WTC11 (cell line): ENCODE results near the gene CAMK1G.

Source experiments
- ATF6 ChIP-seq: sonication (generic); formaldehyde crosslinking; IDR thresholded peaks from 2 replicates; pipeline ENCODE4 v1.8.1; 2023; ENCODE audit warnings: mild to moderate bottlenecking, missing genetic modification reagents
- CREB1 ChIP-seq: sonication (generic); formaldehyde crosslinking; IDR thresholded peaks from 2 replicates; pipeline ENCODE4 v1.8.0; 2023; ENCODE audit warnings: mild to moderate bottlenecking, missing genetic modification reagents
- CTCF ChIP-seq: fragments of 200-600 bp; IDR thresholded peaks from 2 replicates; pipeline ENCODE4 v1.8.0; 2022; ENCODE audit warnings: antibody characterized with exemption
- NFE2L1 ChIP-seq: sonication (generic); formaldehyde crosslinking; IDR thresholded peaks from 2 replicates; pipeline ENCODE4 v1.8.1; 2023; ENCODE audit warnings: missing genetic modification reagents
- NR2C2 ChIP-seq: sonication (generic); formaldehyde crosslinking; IDR thresholded peaks from 2 replicates; pipeline ENCODE4 v1.8.0; 2022; ENCODE audit warnings: mild to moderate bottlenecking, missing genetic modification reagents
- PREB ChIP-seq: sonication (generic); formaldehyde crosslinking; IDR thresholded peaks from 2 replicates; pipeline ENCODE4 v1.8.1; 2022; ENCODE audit warnings: mild to moderate bottlenecking, missing genetic modification reagents, moderate library complexity, borderline replicate concordance
- ZNF263 ChIP-seq: sonication (generic); formaldehyde crosslinking; IDR thresholded peaks from 2 replicates; pipeline ENCODE4 v1.8.1; 2022; ENCODE audit warnings: low read depth, mild to moderate bottlenecking, moderate library complexity, missing genetic modification reagents
- ZNF671 ChIP-seq: fragments of 250-450 bp; sonication (Bioruptor Pico); IDR thresholded peaks from 2 replicates; pipeline ENCODE4 v1.8.0; 2021; ENCODE audit warnings: mild to moderate bottlenecking

- TF ChIP-seq NR2C2 (no peak), ATF6 (no peak), ZNF263 (CRISPR knock-in tag) (no peak), CTCF (no peak), NFE2L1 (CRISPR knock-in tag) (no peak), ZNF671 (CRISPR knock-in tag) (no peak), CREB1 (CRISPR knock-in tag) (no peak), PREB (CRISPR knock-in tag) (no peak)
Observed at GRCh38 chr1:209630383-209631225, 47.1 kb downstream of the CAMK1G start.
